Effector memory CD4-positive, alpha-beta T cell (primary cell): ENCODE results near the gene OR51A7.
"Not testable (repeated sequence)": the region's sequence is repeated elsewhere in the genome, so short reads cannot be mapped to it uniquely, and the experiment has no call there.

Experiments
- DNase-seq, 3 donors: peaks; one replicate each; pipeline ENCODE4 v3.0.0-alpha.2; 2020
- H3K27ac ChIP-seq: 2 replicates; pipeline ENCODE4 v1.7.0; 2013; ENCODE audit warnings: mild to moderate bottlenecking, low read length, moderate library complexity; ENCODE audit not compliant: insufficient read depth, poor library complexity, severe bottlenecking
- H3K27me3 ChIP-seq: replicated peaks from 2 replicates; pipeline ENCODE4 v1.7.0; 2013; ENCODE audit warnings: mild to moderate bottlenecking, low read length; ENCODE audit not compliant: insufficient read depth, control insufficient read depth, poor library complexity, severe bottlenecking
- H3K36me3 ChIP-seq: 2 replicates; pipeline ENCODE4 v1.7.0; 2013; ENCODE audit warnings: mild to moderate bottlenecking, low read length, moderate library complexity; ENCODE audit not compliant: control insufficient read depth, insufficient read depth
- H3K4me1 ChIP-seq: 2 replicates; pipeline ENCODE4 v1.7.0; 2013; ENCODE audit warnings: low read length, mild to moderate bottlenecking; ENCODE audit not compliant: control insufficient read depth, insufficient read depth, poor library complexity, severe bottlenecking
- H3K4me3 ChIP-seq: 2 replicates; pipeline ENCODE4 v1.7.0; 2013; ENCODE audit warnings: low read length, low read depth, mild to moderate bottlenecking; ENCODE audit not compliant: insufficient read depth, poor library complexity, severe bottlenecking
- H3K9me3 ChIP-seq: 2 replicates; pipeline ENCODE4 v1.7.0; 2013; ENCODE audit warnings: mild to moderate bottlenecking, low read length, moderate library complexity; ENCODE audit not compliant: control insufficient read depth
- total RNA-seq, 3 donors: gene quantifications; one replicate each; lab custom pipeline; 2026; lab: John Stamatoyannopoulos, UW

OR51A7 gene
- total RNA-seq: 0 reads per million in 3 donors

- H3K4me3 ChIP-seq: no peak within 1 kb of the TSS
- H3K9me3 ChIP-seq: no peaks in the 10 kb centered on the region
- no peaks in the 10 kb centered on the region for H3K36me3 ChIP-seq
- DNase-seq: no peak
- no peaks in the 10 kb centered on the region for H3K4me1 ChIP-seq
- H3K27ac ChIP-seq: no peak within 1 kb of the TSS
- no peaks in the 10 kb centered on the region for H3K27me3 ChIP-seq
Measured at GRCh38 chr11:4903484-4903883, at the start of gene OR51A7. TSS of gene OR51A7 (plus strand) at chr11:4903783. CDS start at chr11:4907370, 3,587 bp downstream.

GRCh38 chr11:4854286-4854685 lies 49.3 kb upstream of the OR51A7 start:
- H3K36me3 ChIP-seq, H3K27ac ChIP-seq, DNase-seq, H3K4me3 ChIP-seq, H3K4me1 ChIP-seq, H3K27me3 ChIP-seq, H3K9me3 ChIP-seq: not testable (repeated sequence)

GRCh38 chr11:4862447-4863236 lies 40.9 kb upstream of the OR51A7 start:
- Histone ChIP-seq H3K27me3 (no peaks in the 10 kb centered on the region), H3K36me3 (no peaks in the 10 kb centered on the region), H3K4me3 (no peak overlapping the region), H3K4me1 (no peaks in the 10 kb centered on the region), H3K9me3 (no peaks in the 10 kb centered on the region), H3K27ac (no peak overlapping the region)
- DNase-seq: no peak

- Histone ChIP-seq H3K4me1 (no peaks in the 10 kb centered on the region), H3K27ac (no peak overlapping the region), H3K9me3 (no peaks in the 10 kb centered on the region), H3K27me3 (no peaks in the 10 kb centered on the region), H3K36me3 (no peaks in the 10 kb centered on the region), H3K4me3 (no peak overlapping the region)
- DNase-seq: no peak
Measured at GRCh38 chr11:4863876-4864275, 39.7 kb upstream of the OR51A7 start.

- Histone ChIP-seq H3K36me3 (no peaks in the 10 kb centered on the region), H3K4me1 (no peaks in the 10 kb centered on the region), H3K27ac (no peak overlapping the region), H3K27me3 (no peaks in the 10 kb centered on the region), H3K9me3 (no peaks in the 10 kb centered on the region), H3K4me3 (no peak overlapping the region)
- no peak for DNase-seq
Measured at GRCh38 chr11:4865855-4866254, 37.7 kb upstream of the OR51A7 start.

GRCh38 chr11:4881188-4881587 lies 22.4 kb upstream of the OR51A7 start:
- Histone ChIP-seq H3K36me3 (no peaks in the 10 kb centered on the region), H3K4me1 (no peaks in the 10 kb centered on the region), H3K4me3 (no peak overlapping the region), H3K9me3 (no peaks in the 10 kb centered on the region), H3K27ac (no peak overlapping the region), H3K27me3 (no peaks in the 10 kb centered on the region)
- no peak for DNase-seq

- Histone ChIP-seq H3K4me1 (no peaks in the 10 kb centered on the region), H3K4me3 (no peak within 1 kb of the TSS), H3K36me3 (no peaks in the 10 kb centered on the region), H3K27ac (no peak within 1 kb of the TSS), H3K27me3 (no peaks in the 10 kb centered on the region), H3K9me3 (no peaks in the 10 kb centered on the region)
- no peak for DNase-seq
Measured at GRCh38 chr11:4881860-4882500, 21.6 kb upstream of the OR51A7 start, which contains the start of gene OR51T1. TSS of gene OR51T1 (plus strand) at chr11:4881900. CDS start at chr11:4881900, 0 bp downstream.

- no peaks in the 10 kb centered on the region for H3K27me3 ChIP-seq
- H3K4me1 ChIP-seq: no peaks in the 10 kb centered on the region
- no peak overlapping the region for H3K4me3 ChIP-seq
- no peaks in the 10 kb centered on the region for H3K9me3 ChIP-seq
- no peak for DNase-seq
- no peak overlapping the region for H3K27ac ChIP-seq
- no peaks in the 10 kb centered on the region for H3K36me3 ChIP-seq
Measured at GRCh38 chr11:4882543-4882942, 21.0 kb upstream of the OR51A7 start.

- no peak overlapping the region for H3K27ac ChIP-seq
- no peaks in the 10 kb centered on the region for H3K9me3 ChIP-seq
- H3K4me3 ChIP-seq: no peak overlapping the region
- no peaks in the 10 kb centered on the region for H3K4me1 ChIP-seq
- DNase-seq: no peak
- H3K27me3 ChIP-seq: no peaks in the 10 kb centered on the region
- no peaks in the 10 kb centered on the region for H3K36me3 ChIP-seq
Measured at GRCh38 chr11:4884361-4884760, 19.2 kb upstream of the OR51A7 start.

- Histone ChIP-seq H3K4me1 (no peaks in the 10 kb centered on the region), H3K27me3 (no peaks in the 10 kb centered on the region), H3K9me3 (no peaks in the 10 kb centered on the region), H3K36me3 (no peaks in the 10 kb centered on the region), H3K4me3 (no peak overlapping the region), H3K27ac (no peak overlapping the region)
- DNase-seq: no peak
Measured at GRCh38 chr11:4886186-4886585, 17.4 kb upstream of the OR51A7 start.
